Astrocyte (in vitro differentiated cells and primary cell): ENCODE data around the gene S100PBP.

Experiments used
- EZH2 ChIP-seq: IDR thresholded peaks from 2 replicates; pipeline ENCODE4 v1.6.1; 2012; ENCODE audit warnings: mild to moderate bottlenecking, low read length, inconsistent platforms; ENCODE audit not compliant: insufficient read depth
- TF ChIP-seq, protein P1 (sequence below): IDR thresholded peaks from 2 replicates; pipeline ENCODE4 v1.5.1; 2011; ENCODE audit warnings: low read depth, mild to moderate bottlenecking, inconsistent platforms, low read length, moderate library complexity; ENCODE audit not compliant: insufficient read depth

DNA sequence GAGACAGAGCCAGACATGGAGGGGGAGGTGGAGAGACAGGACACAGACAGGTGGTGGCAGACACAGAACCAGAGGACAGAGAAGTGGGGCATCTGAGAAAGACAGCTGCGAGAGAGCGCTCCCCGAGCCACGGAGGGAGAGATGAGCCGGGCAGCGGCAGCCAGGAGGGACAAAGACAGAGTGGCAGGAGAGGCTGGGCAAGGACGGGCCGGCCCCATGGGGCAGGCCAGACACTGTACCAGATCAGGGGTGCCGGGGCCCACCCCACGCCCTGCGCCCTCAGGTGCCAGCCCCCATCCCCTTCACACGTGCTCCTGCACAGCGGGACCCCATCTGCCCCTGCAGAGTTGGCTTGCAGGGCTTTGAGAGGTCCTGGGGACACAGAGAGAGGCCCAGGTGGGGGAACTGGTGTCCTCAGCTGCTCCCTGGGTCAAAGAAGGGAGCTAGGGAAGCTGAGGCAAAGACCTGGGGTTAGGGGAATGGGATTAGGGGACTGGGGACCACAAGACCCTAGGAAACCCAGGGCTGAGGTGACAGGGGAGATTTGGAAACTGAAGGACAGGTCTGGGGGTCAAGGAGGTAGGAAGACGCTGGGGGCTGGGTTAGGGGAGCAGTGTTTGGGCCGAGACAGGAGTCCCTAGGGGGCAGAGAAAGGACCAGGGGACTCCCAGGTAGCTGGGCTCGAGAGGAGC, 52.6 kb downstream of the S100PBP start:
- TF ChIP-seq, protein P1, sequence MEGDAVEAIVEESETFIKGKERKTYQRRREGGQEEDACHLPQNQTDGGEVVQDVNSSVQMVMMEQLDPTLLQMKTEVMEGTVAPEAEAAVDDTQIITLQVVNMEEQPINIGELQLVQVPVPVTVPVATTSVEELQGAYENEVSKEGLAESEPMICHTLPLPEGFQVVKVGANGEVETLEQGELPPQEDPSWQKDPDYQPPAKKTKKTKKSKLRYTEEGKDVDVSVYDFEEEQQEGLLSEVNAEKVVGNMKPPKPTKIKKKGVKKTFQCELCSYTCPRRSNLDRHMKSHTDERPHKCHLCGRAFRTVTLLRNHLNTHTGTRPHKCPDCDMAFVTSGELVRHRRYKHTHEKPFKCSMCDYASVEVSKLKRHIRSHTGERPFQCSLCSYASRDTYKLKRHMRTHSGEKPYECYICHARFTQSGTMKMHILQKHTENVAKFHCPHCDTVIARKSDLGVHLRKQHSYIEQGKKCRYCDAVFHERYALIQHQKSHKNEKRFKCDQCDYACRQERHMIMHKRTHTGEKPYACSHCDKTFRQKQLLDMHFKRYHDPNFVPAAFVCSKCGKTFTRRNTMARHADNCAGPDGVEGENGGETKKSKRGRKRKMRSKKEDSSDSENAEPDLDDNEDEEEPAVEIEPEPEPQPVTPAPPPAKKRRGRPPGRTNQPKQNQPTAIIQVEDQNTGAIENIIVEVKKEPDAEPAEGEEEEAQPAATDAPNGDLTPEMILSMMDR = no peak
- no peak for TF ChIP-seq EZH2
